ENCODE measurements around the gene FAM174A.

DNA sequence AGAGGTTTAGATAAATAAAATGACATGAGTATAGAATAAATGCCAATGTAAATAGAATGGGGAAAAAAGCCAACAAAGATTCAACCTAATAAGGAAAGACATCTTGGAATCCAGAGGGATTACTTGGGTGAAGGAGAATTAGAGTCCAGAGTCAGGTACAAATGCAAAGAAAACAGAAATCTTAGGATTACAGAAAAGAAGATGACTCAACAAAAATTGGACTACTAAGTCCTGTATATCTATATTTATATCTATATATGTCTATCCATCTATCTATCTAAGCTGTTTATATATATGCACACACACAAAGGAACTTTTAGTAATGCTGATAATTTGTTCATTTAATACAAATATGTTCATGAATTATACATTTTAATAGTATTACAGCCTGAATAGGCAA lies 27.6 kb downstream of the FAM174A start:
- no peak for TF ChIP-seq POLR2AphosphoS5 (IDR thresholded peaks at IDR 0.05)
- TF ChIP-seq, protein P1, sequence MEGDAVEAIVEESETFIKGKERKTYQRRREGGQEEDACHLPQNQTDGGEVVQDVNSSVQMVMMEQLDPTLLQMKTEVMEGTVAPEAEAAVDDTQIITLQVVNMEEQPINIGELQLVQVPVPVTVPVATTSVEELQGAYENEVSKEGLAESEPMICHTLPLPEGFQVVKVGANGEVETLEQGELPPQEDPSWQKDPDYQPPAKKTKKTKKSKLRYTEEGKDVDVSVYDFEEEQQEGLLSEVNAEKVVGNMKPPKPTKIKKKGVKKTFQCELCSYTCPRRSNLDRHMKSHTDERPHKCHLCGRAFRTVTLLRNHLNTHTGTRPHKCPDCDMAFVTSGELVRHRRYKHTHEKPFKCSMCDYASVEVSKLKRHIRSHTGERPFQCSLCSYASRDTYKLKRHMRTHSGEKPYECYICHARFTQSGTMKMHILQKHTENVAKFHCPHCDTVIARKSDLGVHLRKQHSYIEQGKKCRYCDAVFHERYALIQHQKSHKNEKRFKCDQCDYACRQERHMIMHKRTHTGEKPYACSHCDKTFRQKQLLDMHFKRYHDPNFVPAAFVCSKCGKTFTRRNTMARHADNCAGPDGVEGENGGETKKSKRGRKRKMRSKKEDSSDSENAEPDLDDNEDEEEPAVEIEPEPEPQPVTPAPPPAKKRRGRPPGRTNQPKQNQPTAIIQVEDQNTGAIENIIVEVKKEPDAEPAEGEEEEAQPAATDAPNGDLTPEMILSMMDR (IDR thresholded peaks at IDR 0.05): no peak

All from stomach (tissue), 4 donors.